HepG2 (cell line): ENCODE data around the gene CHST13. TPM values are rescaled to one million over a fixed set of nuclear protein-coding genes. Genes with fewer than 3 reads are reported as not detected.

ENCODE experiments used
- AGO2 ChIP-seq: fragments of 200-400 bp; formaldehyde crosslinking; optimal IDR thresholded peaks from 2 replicates; pipeline ENCODE3; 2017; ENCODE audit warnings: mild to moderate bottlenecking, low read depth, low read length, moderate library complexity
- EEA1 ChIP-seq: sonication (generic); formaldehyde crosslinking; IDR thresholded peaks from 2 replicates; pipeline ENCODE4 v1.5.1; 2020; ENCODE audit warnings: mild to moderate bottlenecking, missing genetic modification reagents, borderline replicate concordance
- HNRNPK ChIP-seq: fragments of 200-400 bp; formaldehyde crosslinking; IDR thresholded peaks from 2 replicates; pipeline ENCODE4 v1.6.1; 2018; ENCODE audit warnings: low read length, low read depth, moderate library complexity, mild to moderate bottlenecking; ENCODE audit not compliant: poor library complexity, severe bottlenecking
- HOXD1 ChIP-seq: sonication (generic); formaldehyde crosslinking; IDR thresholded peaks from 2 replicates; pipeline ENCODE4 v1.5.0; 2020; ENCODE audit warnings: missing genetic modification reagents
- MED1 ChIP-seq: sonication (generic); formaldehyde crosslinking; IDR thresholded peaks from 2 replicates; pipeline ENCODE4 v1.4.0; 2020; ENCODE audit warnings: missing genetic modification reagents
- PHF5A ChIP-seq: IDR thresholded peaks from one replicate; pipeline ENCODE4 v1.6.1; 2018; ENCODE audit warnings: low read depth, missing genetic modification reagents; ENCODE audit not compliant: unreplicated experiment
- REXO4 ChIP-seq: sonication (generic); formaldehyde crosslinking; IDR thresholded peaks from 2 replicates; pipeline ENCODE4 v1.8.0; 2022; ENCODE audit warnings: missing genetic modification reagents, mild to moderate bottlenecking, borderline replicate concordance
- TAF15 ChIP-seq: fragments of 200-400 bp; formaldehyde crosslinking; IDR thresholded peaks from one replicate; pipeline ENCODE4 v1.6.1; 2018; ENCODE audit warnings: mild to moderate bottlenecking, low read depth, low read length; ENCODE audit not compliant: poor library complexity, severe bottlenecking
- ZNF432 ChIP-seq: sonication (generic); formaldehyde crosslinking; IDR thresholded peaks from 2 replicates; pipeline ENCODE4 v1.5.0; 2020; ENCODE audit warnings: missing genetic modification reagents, mild to moderate bottlenecking, borderline replicate concordance
- polyA plus RNA-seq, 8 experiments: library from polyadenylated mRNA; depleted of rRNA in 3 of 8; stranded (reverse) in 7 of 8; unstranded in 1 of 8; fragments of >200 nt; fragmentation: Illumina TruSeq in 4 of 8; extraction: Trizol in 4 of 8; gene quantifications; 2 replicates each; pipeline versions ENCODE4 v1.2.1 to v1.2.3, GENCODE V29; 2011 to 2016; ENCODE audit warnings: low read depth in 4 of 8, missing spikeins in 1 of 8, mixed read lengths in 1 of 8; ENCODE audit not compliant: insufficient read depth in 1 of 8
- total RNA-seq, 5 experiments: library from RNA; depleted of rRNA; stranded (reverse); fragments of >200 nt; fragmentation: Illumina TruSeq; extraction: Trizol; gene quantifications; 2 replicates each; pipeline ENCODE4 v1.2.3, GENCODE V29; 2016; ENCODE audit warnings: low read depth in 1 of 5
- TF ChIP-seq, protein P1 (sequence below): IDR thresholded peaks from 2 replicates; pipeline ENCODE4 v1.6.1; 2016; ENCODE audit warnings: low read depth, missing genetic modification reagents, missing compliant biosample characterization
- TF ChIP-seq, protein P2 (sequence below): sonication (generic); formaldehyde crosslinking; IDR thresholded peaks from 2 replicates; pipeline ENCODE4 v1.5.0; 2020; ENCODE audit warnings: missing genetic modification reagents, mild to moderate bottlenecking, borderline replicate concordance
- TF ChIP-seq, protein P3 (sequence below): sonication (generic); formaldehyde crosslinking; IDR thresholded peaks from 2 replicates; pipeline ENCODE4 v1.8.0; 2022; ENCODE audit warnings: missing genetic modification reagents, mild to moderate bottlenecking, moderate library complexity, borderline replicate concordance
- TF ChIP-seq, protein P4 (sequence below), 2 experiments: sonication (generic) in 1 of 2; formaldehyde crosslinking in 1 of 2; IDR thresholded peaks; 2 replicates each; pipeline versions ENCODE4 v1.4.0 to v1.6.1; 2016 to 2020; ENCODE audit warnings: borderline replicate concordance in 1 of 2, low read depth in 1 of 2, mild to moderate bottlenecking in 1 of 2, missing genetic modification reagents in 1 of 2

The CHST13 gene
- total and polyA plus RNA-seq, 2 of the 13 experiments (the other 11 are each of a cell fraction or from before 2014, with no cell fraction given): 32.0 to 43.1 TPM

DNA sequence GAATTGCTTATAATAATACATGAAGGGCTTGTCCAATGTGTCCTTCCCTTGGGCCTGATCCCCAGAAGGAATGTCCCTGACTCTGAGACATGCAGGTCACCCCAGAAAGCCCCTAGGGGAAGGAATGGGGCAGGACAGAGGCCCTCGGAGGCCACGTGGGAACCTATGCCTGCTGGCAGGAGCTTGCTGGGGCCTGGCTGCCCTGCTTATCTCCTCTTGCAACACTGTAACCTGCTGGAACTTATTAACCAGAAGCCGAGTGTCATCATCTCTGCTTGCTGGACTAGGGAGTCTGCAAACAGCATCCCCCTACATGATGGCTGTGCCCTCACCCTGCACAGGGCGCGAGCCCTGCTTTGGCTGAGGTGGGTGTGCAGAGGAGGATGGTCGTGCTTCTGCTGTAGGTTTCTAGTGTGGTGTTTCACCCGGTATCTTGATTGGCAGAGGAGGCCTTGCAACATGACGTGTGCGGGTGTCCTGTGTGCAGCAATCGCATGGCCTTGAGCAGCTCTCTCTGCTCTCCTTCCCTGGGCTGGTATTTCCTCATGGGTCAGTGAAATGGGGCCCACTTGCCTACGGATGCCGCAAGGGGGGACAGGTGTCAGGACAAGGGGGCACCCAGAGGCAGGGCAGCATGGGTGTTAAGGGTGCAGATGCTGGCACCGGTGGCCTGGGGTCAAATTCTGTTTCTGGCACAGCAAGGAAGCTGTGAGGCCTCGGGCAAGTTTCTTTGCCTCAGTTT is 5.0 kb downstream of the CHST13 start (continued):
- TF ChIP-seq TAF15: no peak
- TF ChIP-seq, protein P1, sequence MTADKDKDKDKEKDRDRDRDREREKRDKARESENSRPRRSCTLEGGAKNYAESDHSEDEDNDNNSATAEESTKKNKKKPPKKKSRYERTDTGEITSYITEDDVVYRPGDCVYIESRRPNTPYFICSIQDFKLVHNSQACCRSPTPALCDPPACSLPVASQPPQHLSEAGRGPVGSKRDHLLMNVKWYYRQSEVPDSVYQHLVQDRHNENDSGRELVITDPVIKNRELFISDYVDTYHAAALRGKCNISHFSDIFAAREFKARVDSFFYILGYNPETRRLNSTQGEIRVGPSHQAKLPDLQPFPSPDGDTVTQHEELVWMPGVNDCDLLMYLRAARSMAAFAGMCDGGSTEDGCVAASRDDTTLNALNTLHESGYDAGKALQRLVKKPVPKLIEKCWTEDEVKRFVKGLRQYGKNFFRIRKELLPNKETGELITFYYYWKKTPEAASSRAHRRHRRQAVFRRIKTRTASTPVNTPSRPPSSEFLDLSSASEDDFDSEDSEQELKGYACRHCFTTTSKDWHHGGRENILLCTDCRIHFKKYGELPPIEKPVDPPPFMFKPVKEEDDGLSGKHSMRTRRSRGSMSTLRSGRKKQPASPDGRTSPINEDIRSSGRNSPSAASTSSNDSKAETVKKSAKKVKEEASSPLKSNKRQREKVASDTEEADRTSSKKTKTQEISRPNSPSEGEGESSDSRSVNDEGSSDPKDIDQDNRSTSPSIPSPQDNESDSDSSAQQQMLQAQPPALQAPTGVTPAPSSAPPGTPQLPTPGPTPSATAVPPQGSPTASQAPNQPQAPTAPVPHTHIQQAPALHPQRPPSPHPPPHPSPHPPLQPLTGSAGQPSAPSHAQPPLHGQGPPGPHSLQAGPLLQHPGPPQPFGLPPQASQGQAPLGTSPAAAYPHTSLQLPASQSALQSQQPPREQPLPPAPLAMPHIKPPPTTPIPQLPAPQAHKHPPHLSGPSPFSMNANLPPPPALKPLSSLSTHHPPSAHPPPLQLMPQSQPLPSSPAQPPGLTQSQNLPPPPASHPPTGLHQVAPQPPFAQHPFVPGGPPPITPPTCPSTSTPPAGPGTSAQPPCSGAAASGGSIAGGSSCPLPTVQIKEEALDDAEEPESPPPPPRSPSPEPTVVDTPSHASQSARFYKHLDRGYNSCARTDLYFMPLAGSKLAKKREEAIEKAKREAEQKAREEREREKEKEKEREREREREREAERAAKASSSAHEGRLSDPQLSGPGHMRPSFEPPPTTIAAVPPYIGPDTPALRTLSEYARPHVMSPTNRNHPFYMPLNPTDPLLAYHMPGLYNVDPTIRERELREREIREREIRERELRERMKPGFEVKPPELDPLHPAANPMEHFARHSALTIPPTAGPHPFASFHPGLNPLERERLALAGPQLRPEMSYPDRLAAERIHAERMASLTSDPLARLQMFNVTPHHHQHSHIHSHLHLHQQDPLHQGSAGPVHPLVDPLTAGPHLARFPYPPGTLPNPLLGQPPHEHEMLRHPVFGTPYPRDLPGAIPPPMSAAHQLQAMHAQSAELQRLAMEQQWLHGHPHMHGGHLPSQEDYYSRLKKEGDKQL: 0 out of 2 replicates have a peak, but pooled peaks have one; percentile 29
- TF ChIP-seq MED1 (CRISPR knock-in tag): peak; percentile 88
- TF ChIP-seq AGO2: peak; percentile 46
- TF ChIP-seq EEA1 (CRISPR knock-in tag): no peak
- no peak for TF ChIP-seq PHF5A (CRISPR knock-in tag)
- TF ChIP-seq, protein P2, sequence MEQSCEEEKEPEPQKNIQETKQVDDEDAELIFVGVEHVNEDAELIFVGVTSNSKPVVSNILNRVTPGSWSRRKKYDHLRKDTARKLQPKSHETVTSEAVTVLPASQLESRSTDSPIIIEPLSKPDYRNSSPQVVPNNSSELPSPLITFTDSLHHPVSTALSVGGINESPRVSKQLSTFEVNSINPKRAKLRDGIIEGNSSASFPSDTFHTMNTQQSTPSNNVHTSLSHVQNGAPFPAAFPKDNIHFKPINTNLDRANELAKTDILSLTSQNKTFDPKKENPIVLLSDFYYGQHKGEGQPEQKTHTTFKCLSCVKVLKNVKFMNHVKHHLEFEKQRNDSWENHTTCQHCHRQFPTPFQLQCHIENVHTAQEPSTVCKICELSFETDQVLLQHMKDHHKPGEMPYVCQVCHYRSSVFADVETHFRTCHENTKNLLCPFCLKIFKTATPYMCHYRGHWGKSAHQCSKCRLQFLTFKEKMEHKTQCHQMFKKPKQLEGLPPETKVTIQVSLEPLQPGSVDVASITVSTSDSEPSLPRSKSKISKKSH (CRISPR knock-in tag): no peak
- 0 out of 2 replicates have a peak, but pooled peaks have one; percentile 70 for TF ChIP-seq HOXD1 (CRISPR knock-in tag)
- TF ChIP-seq, protein P3, sequence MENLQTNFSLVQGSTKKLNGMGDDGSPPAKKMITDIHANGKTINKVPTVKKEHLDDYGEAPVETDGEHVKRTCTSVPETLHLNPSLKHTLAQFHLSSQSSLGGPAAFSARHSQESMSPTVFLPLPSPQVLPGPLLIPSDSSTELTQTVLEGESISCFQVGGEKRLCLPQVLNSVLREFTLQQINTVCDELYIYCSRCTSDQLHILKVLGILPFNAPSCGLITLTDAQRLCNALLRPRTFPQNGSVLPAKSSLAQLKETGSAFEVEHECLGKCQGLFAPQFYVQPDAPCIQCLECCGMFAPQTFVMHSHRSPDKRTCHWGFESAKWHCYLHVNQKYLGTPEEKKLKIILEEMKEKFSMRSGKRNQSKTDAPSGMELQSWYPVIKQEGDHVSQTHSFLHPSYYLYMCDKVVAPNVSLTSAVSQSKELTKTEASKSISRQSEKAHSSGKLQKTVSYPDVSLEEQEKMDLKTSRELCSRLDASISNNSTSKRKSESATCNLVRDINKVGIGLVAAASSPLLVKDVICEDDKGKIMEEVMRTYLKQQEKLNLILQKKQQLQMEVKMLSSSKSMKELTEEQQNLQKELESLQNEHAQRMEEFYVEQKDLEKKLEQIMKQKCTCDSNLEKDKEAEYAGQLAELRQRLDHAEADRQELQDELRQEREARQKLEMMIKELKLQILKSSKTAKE (CRISPR knock-in tag): 0 out of 2 replicates have a peak, but pooled peaks have one; percentile 48
- no peak for TF ChIP-seq REXO4 (CRISPR knock-in tag)
- TF ChIP-seq ZNF432 (CRISPR knock-in tag): no peak
- TF ChIP-seq, protein P4, sequence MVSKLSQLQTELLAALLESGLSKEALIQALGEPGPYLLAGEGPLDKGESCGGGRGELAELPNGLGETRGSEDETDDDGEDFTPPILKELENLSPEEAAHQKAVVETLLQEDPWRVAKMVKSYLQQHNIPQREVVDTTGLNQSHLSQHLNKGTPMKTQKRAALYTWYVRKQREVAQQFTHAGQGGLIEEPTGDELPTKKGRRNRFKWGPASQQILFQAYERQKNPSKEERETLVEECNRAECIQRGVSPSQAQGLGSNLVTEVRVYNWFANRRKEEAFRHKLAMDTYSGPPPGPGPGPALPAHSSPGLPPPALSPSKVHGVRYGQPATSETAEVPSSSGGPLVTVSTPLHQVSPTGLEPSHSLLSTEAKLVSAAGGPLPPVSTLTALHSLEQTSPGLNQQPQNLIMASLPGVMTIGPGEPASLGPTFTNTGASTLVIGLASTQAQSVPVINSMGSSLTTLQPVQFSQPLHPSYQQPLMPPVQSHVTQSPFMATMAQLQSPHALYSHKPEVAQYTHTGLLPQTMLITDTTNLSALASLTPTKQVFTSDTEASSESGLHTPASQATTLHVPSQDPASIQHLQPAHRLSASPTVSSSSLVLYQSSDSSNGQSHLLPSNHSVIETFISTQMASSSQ (IDR thresholded peaks at IDR 0.05; ENCODE audit: low read depth): peak; percentile 94
- TF ChIP-seq, protein P4 (CRISPR knock-in tag; IDR thresholded peaks at IDR 0.05; ENCODE audit: borderline replicate concordance): peak; percentile 99
- no peak for TF ChIP-seq HNRNPK
